ENCODE measurements around the gene FER1L5. TPM values are rescaled to one million over a fixed set of nuclear protein-coding genes. Genes with fewer than 3 reads are reported as not detected.

The FER1L5 gene
- total and polyA plus RNA-seq, 2 donors (not counting 1 experiment from before 2014, with no cell fraction given), result 0.24 to 0.50 TPM

DNA sequence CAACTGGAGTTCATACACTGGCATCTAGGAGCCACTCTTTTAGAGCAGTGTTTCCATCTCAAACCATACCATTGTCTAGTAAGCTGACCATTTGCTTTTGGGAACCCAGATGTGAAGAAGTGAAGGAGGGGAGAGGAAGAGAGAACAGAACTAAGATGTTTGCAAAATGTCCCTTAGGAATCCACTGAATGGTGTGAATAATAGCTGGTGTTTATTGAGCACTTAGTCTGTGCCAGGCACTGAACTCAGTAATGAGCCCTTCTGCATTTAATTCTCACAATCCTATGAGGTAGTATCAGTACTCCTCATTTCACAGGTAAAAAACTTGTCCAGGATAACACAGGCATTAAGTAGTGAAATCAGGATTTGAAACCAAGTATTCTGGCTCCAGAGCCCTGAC, 73.8 kb downstream of the FER1L5 start:
- H3K36me3 ChIP-seq (ENCODE audit: control insufficient read depth, insufficient read depth, low read length), result peaks cover under 1% of the 10 kb centered on the region
- H4K20me1 ChIP-seq (ENCODE audit: control insufficient read depth, extremely low read depth, insufficient read depth, low read length), result no peaks in the 10 kb centered on the region
- H3K4me1 ChIP-seq (ENCODE audit: control insufficient read depth, extremely low read depth, insufficient read depth, low read length), result no peaks in the 10 kb centered on the region
- no peak for DNase-seq (ENCODE audit: low read depth in 2 of 2)
- no peaks in the 10 kb centered on the region for H3K9me3 ChIP-seq (ENCODE audit: control insufficient read depth, insufficient read depth, low read depth, low read length)
- no peaks in the 10 kb centered on the region for H3K79me2 ChIP-seq (ENCODE audit: control insufficient read depth, insufficient read depth, low read length)
- H3K9ac ChIP-seq (ENCODE audit: insufficient read depth, low read length), result no peak overlapping the region
- H3K4me2 ChIP-seq (ENCODE audit: extremely low read depth, insufficient read depth, low read length), result no peak overlapping the region
- no peaks in the 10 kb centered on the region for H3K27me3 ChIP-seq (ENCODE audit: control insufficient read depth, insufficient read depth, low read length)
- no peak overlapping the region for H2AFZ ChIP-seq (ENCODE audit: low read length)
- TF ChIP-seq, protein P1, sequence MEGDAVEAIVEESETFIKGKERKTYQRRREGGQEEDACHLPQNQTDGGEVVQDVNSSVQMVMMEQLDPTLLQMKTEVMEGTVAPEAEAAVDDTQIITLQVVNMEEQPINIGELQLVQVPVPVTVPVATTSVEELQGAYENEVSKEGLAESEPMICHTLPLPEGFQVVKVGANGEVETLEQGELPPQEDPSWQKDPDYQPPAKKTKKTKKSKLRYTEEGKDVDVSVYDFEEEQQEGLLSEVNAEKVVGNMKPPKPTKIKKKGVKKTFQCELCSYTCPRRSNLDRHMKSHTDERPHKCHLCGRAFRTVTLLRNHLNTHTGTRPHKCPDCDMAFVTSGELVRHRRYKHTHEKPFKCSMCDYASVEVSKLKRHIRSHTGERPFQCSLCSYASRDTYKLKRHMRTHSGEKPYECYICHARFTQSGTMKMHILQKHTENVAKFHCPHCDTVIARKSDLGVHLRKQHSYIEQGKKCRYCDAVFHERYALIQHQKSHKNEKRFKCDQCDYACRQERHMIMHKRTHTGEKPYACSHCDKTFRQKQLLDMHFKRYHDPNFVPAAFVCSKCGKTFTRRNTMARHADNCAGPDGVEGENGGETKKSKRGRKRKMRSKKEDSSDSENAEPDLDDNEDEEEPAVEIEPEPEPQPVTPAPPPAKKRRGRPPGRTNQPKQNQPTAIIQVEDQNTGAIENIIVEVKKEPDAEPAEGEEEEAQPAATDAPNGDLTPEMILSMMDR (conservative IDR thresholded peaks at IDR 0.05 in 1 of 2, IDR thresholded peaks at IDR 0.05 in 1 of 2; ENCODE audit: low read depth in 1 of 2, low read length in 2 of 2), result no peak
- TF ChIP-seq EZH2 (IDR thresholded peaks at IDR 0.05; ENCODE audit: low read length, missing control alignments), result no peak
- no peak overlapping the region for H3K4me3 ChIP-seq (replicated peaks in 1 of 4; ENCODE audit: control extremely low read depth in 1 of 4, insufficient read depth in 1 of 4, low read depth in 3 of 4, low read length in 4 of 4)
- no peak overlapping the region for H3K27ac ChIP-seq (ENCODE audit: insufficient read depth, low read length)

- H3K9ac ChIP-seq (ENCODE audit: insufficient read depth, low read length), result no peak overlapping the region
- TF ChIP-seq, protein P1 (conservative IDR thresholded peaks at IDR 0.05 in 1 of 2, IDR thresholded peaks at IDR 0.05 in 1 of 2; ENCODE audit: low read depth in 1 of 2, low read length in 2 of 2), result no peak
- no peak for TF ChIP-seq EZH2 (IDR thresholded peaks at IDR 0.05; ENCODE audit: low read length, missing control alignments)
Observed at GRCh38 chr2:96726131-96726530, 83.6 kb downstream of the FER1L5 start.

GRCh38 chr2:96727431-96727830, 84.9 kb downstream of the FER1L5 start:
- no peak for TF ChIP-seq EZH2 (IDR thresholded peaks at IDR 0.05; ENCODE audit: low read length, missing control alignments)
- TF ChIP-seq, protein P1 (conservative IDR thresholded peaks at IDR 0.05 in 1 of 2, IDR thresholded peaks at IDR 0.05 in 1 of 2; ENCODE audit: low read depth in 1 of 2, low read length in 2 of 2), result no peak
- H3K9ac ChIP-seq (ENCODE audit: insufficient read depth, low read length), result no peak overlapping the region
- H3K27me3 ChIP-seq (ENCODE audit: control insufficient read depth, insufficient read depth, low read length), result no peaks in the 10 kb centered on the region
- H3K9me3 ChIP-seq (ENCODE audit: control insufficient read depth, insufficient read depth, low read depth, low read length), result no peaks in the 10 kb centered on the region
- H3K36me3 ChIP-seq (ENCODE audit: control insufficient read depth, insufficient read depth, low read length), result no peaks in the 10 kb centered on the region
- H4K20me1 ChIP-seq (ENCODE audit: control insufficient read depth, extremely low read depth, insufficient read depth, low read length), result no peaks in the 10 kb centered on the region
- H3K4me3 ChIP-seq (replicated peaks in 1 of 4; ENCODE audit: control extremely low read depth in 1 of 4, insufficient read depth in 1 of 4, low read depth in 3 of 4, low read length in 4 of 4), result no peak overlapping the region
- no peak overlapping the region for H2AFZ ChIP-seq (ENCODE audit: low read length)
- H3K27ac ChIP-seq (ENCODE audit: insufficient read depth, low read length), result no peak overlapping the region
- H3K79me2 ChIP-seq (ENCODE audit: control insufficient read depth, insufficient read depth, low read length), result no peaks in the 10 kb centered on the region
- H3K4me2 ChIP-seq (ENCODE audit: extremely low read depth, insufficient read depth, low read length), result no peak overlapping the region
- DNase-seq (ENCODE audit: low read depth in 2 of 2), result peak in 1 of 2 donors; percentile 37
- no peaks in the 10 kb centered on the region for H3K4me1 ChIP-seq (ENCODE audit: control insufficient read depth, extremely low read depth, insufficient read depth, low read length)

More at GRCh38 chr2:96726131-96726530, 83.6 kb downstream of the FER1L5 start:
- H3K79me2 ChIP-seq (ENCODE audit: control insufficient read depth, insufficient read depth, low read length), result no peaks in the 10 kb centered on the region
- no peak overlapping the region for H3K27ac ChIP-seq (ENCODE audit: insufficient read depth, low read length)
- H3K4me3 ChIP-seq (replicated peaks in 1 of 4; ENCODE audit: control extremely low read depth in 1 of 4, insufficient read depth in 1 of 4, low read depth in 3 of 4, low read length in 4 of 4), result no peak overlapping the region
- no peaks in the 10 kb centered on the region for H3K4me1 ChIP-seq (ENCODE audit: control insufficient read depth, extremely low read depth, insufficient read depth, low read length)
- no peaks in the 10 kb centered on the region for H3K27me3 ChIP-seq (ENCODE audit: control insufficient read depth, insufficient read depth, low read length)
- no peak overlapping the region for H2AFZ ChIP-seq (ENCODE audit: low read length)
- no peaks in the 10 kb centered on the region for H3K36me3 ChIP-seq (ENCODE audit: control insufficient read depth, insufficient read depth, low read length)
- no peak overlapping the region for H3K4me2 ChIP-seq (ENCODE audit: extremely low read depth, insufficient read depth, low read length)
- no peaks in the 10 kb centered on the region for H3K9me3 ChIP-seq (ENCODE audit: control insufficient read depth, insufficient read depth, low read depth, low read length)
- DNase-seq (ENCODE audit: low read depth in 2 of 2), result no peak
- no peaks in the 10 kb centered on the region for H4K20me1 ChIP-seq (ENCODE audit: control insufficient read depth, extremely low read depth, insufficient read depth, low read length)

All from fibroblast of lung (primary cell).